Measurements from ENCODE around the gene ITGAX.
"Not testable (repeated sequence)": the region's sequence is repeated elsewhere in the genome, so short reads cannot be mapped to it uniquely, and the experiment has no call there.

ITGAX gene

DNA sequence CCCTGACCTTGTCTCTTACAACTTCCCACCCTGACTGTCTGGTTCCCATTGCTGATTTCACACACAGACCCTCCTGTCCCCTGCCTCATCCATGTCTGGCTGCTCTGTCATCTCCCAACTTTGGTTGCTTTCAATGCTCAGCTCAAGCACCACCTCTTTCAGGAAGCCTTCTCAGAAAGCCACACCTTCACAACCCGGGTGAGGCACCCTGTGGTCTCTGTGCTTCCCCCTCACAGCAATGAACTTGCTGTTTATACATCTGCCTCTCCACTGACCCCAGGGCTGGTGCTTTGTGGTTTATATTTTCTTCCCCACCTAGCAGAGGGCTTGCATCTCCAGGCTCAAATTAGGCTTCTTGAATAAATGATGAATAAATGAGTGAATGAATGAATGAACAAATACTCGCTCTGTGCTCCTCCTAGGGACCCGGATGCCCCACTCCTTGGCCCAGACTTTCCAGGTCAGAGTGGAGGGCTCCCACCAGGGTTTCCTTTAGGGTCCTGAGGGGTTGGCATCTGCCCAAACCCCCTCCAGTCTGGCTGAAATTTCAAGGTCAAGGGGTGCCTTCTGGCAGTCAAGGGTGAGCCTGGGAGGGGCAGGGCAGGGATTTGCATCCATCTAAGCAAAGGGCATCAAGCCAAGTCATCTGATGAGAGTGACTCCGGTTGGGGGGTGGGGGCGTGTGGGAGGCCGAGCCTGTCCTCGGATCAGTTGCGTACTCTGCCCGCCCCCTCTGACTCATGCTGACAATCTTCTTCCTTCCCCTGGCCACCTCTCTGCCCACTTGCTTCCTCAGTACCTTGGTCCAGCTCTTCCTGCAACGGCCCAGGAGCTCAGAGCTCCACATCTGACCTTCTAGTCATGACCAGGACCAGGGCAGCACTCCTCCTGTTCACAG, at the start of gene ITGAX:
Gene ITGAX, plus strand, starts transcription at position 783 of the 898 bp plus-strand sequence. Its CDS starts 79 bp downstream, at position 862.
- no peak for DNase-seq

- no peak for DNase-seq
Observed at GRCh38 chr16:31305219-31305618, 49.8 kb upstream of the ITGAX start.

DNA sequence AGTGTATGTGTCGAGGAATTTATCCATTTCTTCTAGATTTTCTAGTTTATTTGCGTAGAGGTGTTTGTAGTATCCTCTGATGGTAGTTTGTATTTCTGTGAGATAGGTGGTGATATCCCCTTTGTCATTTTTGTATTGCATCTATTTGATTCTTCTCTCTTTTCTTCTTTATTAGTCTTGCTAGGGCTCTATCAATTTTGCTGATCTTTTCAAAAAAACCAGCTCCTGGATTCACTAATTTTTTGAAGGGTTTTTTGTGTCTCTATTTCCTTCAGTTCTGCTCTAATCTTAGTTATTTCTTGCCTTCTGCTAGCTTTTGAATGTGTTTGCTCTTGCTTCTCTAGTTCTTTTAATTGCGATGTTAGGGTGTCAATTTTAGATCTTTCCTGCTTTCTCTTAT, 46.6 kb upstream of the ITGAX start:
- not testable (repeated sequence) for DNase-seq

GRCh38 chr16:31322500-31322899, 32.5 kb upstream of the ITGAX start:
- no peak for DNase-seq

DNA sequence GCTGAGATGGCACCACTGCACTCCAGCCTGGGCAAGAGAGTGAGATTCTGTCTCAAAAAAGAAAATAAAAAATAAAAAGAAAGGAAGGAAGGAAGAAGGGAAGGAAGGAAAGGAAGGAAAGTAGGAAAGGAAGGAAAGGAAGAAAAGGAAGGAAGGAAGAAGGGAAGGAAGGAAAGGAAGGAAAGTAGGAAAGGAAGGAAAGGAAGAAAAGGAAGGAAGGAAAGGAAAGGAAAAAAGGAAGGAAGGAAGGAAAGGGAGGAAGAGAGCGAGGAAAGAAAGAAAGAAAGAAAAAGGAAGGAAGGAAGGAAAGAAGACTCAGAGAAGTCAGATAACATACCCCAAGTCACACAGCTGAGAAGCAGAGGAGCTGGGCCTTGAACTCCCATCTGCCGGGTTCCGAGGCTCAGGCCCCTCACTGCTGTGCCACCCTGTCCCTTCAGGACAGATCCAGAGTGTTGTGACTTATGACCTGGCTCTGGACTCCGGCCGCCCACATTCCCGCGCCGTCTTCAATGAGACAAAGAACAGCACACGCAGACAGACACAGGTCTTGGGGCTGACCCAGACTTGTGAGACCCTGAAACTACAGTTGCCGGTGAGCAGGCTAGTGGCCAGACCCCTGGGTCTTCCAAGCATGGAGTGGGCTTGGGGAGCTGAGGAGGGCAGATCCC, 30.9 kb upstream of the ITGAX start:
- DNase-seq, result no peak

DNA sequence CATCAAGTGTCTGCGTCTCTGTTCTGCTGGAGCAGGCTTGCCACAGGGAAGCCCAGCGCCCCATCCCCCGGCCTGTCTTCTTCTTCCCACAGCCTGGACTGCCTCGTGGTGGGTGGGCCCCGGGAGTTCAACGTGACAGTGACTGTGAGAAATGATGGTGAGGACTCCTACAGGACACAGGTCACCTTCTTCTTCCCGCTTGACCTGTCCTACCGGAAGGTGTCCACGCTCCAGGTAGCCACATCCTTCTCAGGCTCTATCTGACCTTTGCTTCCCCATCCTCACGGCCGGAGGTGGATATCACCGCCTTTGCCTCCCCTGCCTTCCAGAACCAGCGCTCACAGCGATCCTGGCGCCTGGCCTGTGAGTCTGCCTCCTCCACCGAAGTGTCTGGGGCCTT, 29.8 kb upstream of the ITGAX start:
- DNase-seq, result no peak

DNA sequence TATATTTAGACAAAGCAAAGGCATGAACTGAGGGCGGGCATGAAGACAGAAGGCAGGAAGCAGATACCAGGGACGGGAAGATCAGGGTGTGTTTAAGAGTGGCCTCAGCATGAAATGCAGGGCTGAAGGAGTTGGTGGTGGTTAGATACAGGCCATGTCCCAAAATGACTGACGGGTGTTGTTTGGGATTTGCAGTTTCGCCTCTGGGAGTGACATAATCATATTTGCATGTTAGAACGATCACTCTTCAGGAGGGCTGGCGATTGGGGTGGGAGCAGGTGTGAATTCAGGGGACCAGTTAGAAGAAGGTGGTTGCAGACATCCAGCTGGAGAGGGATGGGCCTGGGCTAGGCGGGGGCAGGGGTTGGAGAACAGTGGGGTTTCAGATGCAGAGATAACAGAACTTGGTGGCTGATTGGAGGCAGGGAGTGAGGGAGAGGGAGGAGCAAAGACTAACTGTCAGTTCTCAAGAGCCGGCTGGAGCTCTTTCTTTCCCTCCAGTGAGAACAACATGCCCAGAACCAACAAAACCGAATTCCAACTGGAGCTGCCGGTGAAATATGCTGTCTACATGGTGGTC, 27.2 kb upstream of the ITGAX start:
- DNase-seq, result no peak

- no peak for DNase-seq
Observed at GRCh38 chr16:31328322-31329052, 26.5 kb upstream of the ITGAX start.

DNA sequence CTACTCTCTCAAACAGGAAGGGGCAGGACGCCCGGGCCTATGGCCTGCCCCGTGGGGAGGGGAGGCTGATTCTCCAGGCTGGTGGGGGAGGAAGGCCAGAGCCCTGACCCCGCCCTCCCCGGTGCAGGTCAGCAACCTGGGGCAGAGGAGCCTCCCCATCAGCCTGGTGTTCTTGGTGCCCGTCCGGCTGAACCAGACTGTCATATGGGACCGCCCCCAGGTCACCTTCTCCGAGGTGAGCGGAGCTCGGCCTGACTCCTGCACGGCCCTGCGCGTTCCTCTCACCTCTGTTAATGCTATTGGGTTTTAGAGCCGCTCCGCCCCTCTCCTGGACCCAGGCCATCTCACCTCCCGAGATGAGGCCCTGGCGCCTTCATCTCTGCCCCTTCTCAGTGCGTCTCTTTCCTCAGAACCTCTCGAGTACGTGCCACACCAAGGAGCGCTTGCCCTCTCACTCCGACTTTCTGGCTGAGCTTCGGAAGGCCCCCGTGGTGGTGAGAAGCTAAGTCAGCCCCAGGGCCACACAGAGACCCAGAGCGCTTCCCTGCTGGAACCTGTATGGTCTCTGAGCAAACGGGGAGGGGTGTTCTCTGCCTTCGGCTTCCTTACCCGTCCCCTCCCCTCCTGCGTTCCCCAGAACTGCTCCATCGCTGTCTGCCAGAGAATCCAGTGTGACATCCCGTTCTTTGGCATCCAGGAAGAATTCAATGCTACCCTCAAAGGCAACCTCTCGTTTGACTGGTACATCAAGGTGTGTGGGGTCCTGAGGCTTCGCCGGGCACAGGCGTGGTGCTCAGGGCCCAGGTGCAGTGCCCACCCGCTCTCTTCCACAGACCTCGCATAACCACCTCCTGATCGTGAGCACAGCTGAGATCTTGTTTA, 25.1 kb upstream of the ITGAX start:
- DNase-seq, result no peak

- DNase-seq, result no peak
Observed at GRCh38 chr16:31330553-31330890, 24.5 kb upstream of the ITGAX start.

DNA sequence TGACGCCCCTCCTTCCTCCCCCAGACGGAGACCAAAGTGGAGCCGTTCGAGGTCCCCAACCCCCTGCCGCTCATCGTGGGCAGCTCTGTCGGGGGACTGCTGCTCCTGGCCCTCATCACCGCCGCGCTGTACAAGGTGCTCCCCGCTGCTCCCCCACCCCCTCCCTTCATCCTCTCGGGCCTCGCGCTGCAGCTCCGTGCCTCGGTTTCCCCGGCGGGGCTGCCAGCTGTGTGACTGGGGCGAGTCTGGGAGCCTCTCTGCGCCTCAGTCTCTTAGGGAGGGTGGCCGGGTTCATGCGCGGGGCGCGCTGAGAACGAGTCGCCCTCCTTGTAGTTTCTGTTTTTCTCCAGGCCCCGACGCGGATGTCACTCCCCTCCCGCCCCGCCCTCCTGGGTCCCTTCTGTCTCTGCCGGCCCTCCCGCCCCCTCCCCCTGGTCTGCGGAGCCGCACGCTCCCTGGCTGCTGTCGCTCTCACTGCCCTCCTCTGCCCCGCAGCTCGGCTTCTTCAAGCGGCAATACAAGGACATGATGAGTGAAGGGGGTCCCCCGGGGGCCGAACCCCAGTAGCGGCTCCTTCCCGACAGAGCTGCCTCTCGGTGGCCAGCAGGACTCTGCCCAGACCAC, 23.7 kb upstream of the ITGAX start:
- DNase-seq, result no peak

DNA sequence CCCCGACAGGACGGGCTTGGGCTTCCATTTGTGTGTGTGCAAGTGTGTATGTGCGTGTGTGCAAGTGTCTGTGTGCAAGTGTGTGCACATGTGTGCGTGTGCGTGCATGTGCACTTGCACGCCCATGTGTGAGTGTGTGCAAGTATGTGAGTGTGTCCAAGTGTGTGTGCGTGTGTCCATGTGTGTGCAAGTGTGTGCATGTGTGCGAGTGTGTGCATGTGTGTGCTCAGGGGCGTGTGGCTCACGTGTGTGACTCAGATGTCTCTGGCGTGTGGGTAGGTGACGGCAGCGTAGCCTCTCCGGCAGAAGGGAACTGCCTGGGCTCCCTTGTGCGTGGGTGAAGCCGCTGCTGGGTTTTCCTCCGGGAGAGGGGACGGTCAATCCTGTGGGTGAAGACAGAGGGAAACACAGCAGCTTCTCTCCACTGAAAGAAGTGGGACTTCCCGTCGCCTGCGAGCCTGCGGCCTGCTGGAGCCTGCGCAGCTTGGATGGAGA, 23.1 kb upstream of the ITGAX start:
- no peak for DNase-seq

DNA sequence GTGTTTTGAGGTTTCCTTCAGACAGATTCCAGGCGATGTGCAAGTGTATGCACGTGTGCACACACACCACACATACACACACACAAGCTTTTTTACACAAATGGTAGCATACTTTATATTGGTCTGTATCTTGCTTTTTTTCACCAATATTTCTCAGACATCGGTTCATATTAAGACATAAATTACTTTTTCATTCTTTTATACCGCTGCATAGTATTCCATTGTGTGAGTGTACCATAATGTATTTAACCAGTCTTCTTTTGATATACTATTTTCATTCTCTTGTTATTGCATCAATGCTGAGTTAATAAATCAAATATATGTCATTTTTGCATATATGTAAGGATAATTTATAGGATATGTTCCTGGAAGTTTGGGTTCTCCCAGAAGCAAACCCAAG, 22.4 kb upstream of the ITGAX start:
- no peak for DNase-seq

- no peak for DNase-seq
Observed at GRCh38 chr16:31333686-31334649, 21.0 kb upstream of the ITGAX start.

DNA sequence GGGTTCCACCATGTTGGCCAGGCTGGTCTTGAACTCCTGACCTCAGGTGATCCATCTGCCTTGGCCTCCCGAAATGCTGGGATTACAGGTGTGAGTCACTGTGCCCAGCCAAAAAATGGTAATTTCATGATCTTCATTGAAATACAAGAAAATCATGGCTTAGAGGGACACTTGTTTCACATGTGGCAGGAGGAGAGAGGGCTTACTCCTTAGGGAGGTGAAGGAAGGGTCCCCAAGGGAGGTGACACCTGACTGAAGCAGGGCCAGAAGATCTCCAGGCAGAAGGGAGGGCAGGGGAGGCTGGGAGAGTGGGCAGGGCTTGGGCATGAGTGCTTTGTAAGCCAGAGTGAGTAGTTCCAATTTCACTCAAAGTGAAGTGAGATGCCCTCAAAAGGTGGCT, 20.0 kb upstream of the ITGAX start:
- DNase-seq, result no peak

- no peak for DNase-seq
Observed at GRCh38 chr16:31335431-31335830, 19.5 kb upstream of the ITGAX start.

DNA sequence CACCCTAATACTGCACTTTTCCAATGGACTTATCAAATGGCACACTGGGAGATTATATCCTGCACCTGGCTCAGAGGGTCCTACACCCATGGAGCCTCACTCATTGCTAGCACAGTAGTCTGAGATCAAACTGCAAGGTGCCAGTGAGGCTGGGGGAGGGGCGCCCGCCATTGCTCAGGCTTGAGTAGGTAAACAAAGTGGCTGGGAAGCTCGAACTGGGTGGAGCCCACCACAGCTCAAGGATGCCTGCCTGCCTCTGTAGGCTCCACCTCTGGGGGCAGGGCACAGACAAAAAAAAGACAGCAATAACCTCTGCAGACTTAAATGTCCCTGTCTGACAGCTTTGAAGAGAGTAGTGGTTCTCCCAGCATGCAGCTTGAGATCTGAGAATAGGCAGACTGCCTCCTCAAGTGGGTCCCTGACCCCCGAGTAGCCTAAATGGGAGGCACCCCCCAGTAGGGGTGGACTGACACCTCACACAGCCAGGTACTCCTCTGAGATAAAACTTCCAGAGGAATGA, 16.8 kb upstream of the ITGAX start:
- DNase-seq, result not testable (repeated sequence)

GRCh38 chr16:31344712-31345111, 10.3 kb upstream of the ITGAX start:
- DNase-seq, result no peak

- no peak for DNase-seq
Observed at GRCh38 chr16:31347445-31347844, 7.5 kb upstream of the ITGAX start.

GRCh38 chr16:31348579-31348978, 6.4 kb upstream of the ITGAX start:
- DNase-seq, result no peak

All from left hindlimb (tissue), 1 donor.